HCT116 (cell line): ENCODE results near the gene MDM2. TPM values are rescaled to one million over a fixed set of nuclear protein-coding genes. Genes with fewer than 3 reads are reported as not detected.

Source experiments
- ATAC-seq: fragments of 200-7000 bp; cut with Tn5 transposase; 2 replicates; pipeline ENCODE4 v1.9.1; 2020; ENCODE audit warnings: mild to moderate bottlenecking, moderate library complexity
- BruUV-seq: library from RNA; stranded (reverse); fragments of 400-500 nt; replicated peaks from 2 replicates; lab custom pipeline; 2021; lab: Mats Ljungman, UMichigan
- CTCF ChIA-PET: fragments of 300-600 bp; sonication (Branson Sonifier 250); formaldehyde crosslinking; loops from one replicate; lab custom pipeline; 2021; ENCODE audit warnings: antibody characterized with exemption; lab: Charles Lee
- POLR2A ChIA-PET: fragments of 300-600, 350-600 bp; sonication (Branson Sonifier 250); formaldehyde crosslinking; loops from one replicate; lab custom pipeline; 2021; ENCODE audit warnings: antibody characterized with exemption; lab: Charles Lee
- RAD21 ChIA-PET, 2 experiments: fragments of 300-600 bp; sonication (Branson Sonifier 250); formaldehyde crosslinking; loops; one replicate each; lab custom pipeline; 2023; ENCODE audit warnings: low total read pairs in 2 of 2; ENCODE audit not compliant: uncharacterized antibody in 2 of 2, unreplicated experiment in 2 of 2, low non-redundant PET in 1 of 2; lab: Charles Lee
- DNase-seq: peaks from one replicate; pipeline ENCODE4 v3.0.0-alpha.2; 2010; ENCODE audit warnings: low read depth, low spot score
- H2AFZ ChIP-seq: fragments of 200-600 bp; shearing (Covaris generic), sonication (generic); 2 replicates; pipeline ENCODE4 v1.6.1; 2017; ENCODE audit warnings: low read depth, mixed run types, mixed read lengths, antibody characterized with exemption, low read length; ENCODE audit not compliant: poor library complexity, severe bottlenecking
- H3K27ac ChIP-seq: 2 replicates; pipeline ENCODE4 v1.5.1; 2012; ENCODE audit warnings: low read depth, low read length
- H3K27me3 ChIP-seq: fragments of 200-600 bp; sonication (generic); 2 replicates; pipeline ENCODE4 v1.6.1; 2016; ENCODE audit warnings: mixed run types, low read length, mixed read lengths; ENCODE audit not compliant: insufficient read depth
- H3K36me3 ChIP-seq, 2 experiments: fragments of 200-500 bp in 1 of 2; fragments of 200-600 bp in 1 of 2; sonication (Bioruptor generic) in 1 of 2; sonication (generic) in 1 of 2; 2 replicates each; pipeline versions ENCODE4 v1.5.1 to v1.6.1; 2014 to 2016; ENCODE audit warnings: low read length in 2 of 2, inconsistent platforms in 1 of 2, mixed read lengths in 1 of 2, mixed run types in 1 of 2; ENCODE audit not compliant: insufficient read depth in 2 of 2, control insufficient read depth in 1 of 2
- H3K4me1 ChIP-seq, 2 experiments: fragments of 200-600 bp in 1 of 2; sonication (generic) in 1 of 2; 2 replicates each; pipeline versions ENCODE4 v1.5.1 to v1.6.1; 2012 to 2017; ENCODE audit warnings: low read length in 2 of 2, inconsistent platforms in 1 of 2, mild to moderate bottlenecking in 1 of 2, mixed read lengths in 1 of 2, mixed run types in 1 of 2, moderate library complexity in 1 of 2; ENCODE audit not compliant: insufficient read depth in 2 of 2, control insufficient read depth in 1 of 2
- H3K4me2 ChIP-seq: fragments of 200-600 bp; sonication (generic); 2 replicates; pipeline ENCODE4 v1.6.1; 2017; ENCODE audit warnings: mixed run types, low read length, mixed read lengths
- H3K4me3 ChIP-seq, 2 experiments: fragments of 200-600 bp in 1 of 2; sonication (generic) in 1 of 2; replicated peaks in 1 of 2; 2 replicates each; pipeline ENCODE4 v1.5.1; 2011 to 2016; ENCODE audit warnings: low read length in 2 of 2, control low read depth in 1 of 2, low read depth in 1 of 2, mild to moderate bottlenecking in 1 of 2, mixed read lengths in 1 of 2, mixed run types in 1 of 2
- H3K79me2 ChIP-seq: fragments of 200-600 bp; sonication (generic); 2 replicates; pipeline ENCODE4 v1.6.1; 2017; ENCODE audit warnings: mild to moderate bottlenecking, mixed run types, low read length, moderate library complexity, mixed read lengths; ENCODE audit not compliant: insufficient read depth
- H3K9ac ChIP-seq: fragments of 200-600 bp; sonication (generic); 2 replicates; pipeline ENCODE4 v1.6.1; 2016; ENCODE audit warnings: low read length, mixed read lengths
- H3K9me2 ChIP-seq: fragments of 200-600 bp; sonication (generic), shearing (Covaris generic); 2 replicates; pipeline ENCODE4 v1.6.1; 2017; ENCODE audit warnings: mixed run types, mild to moderate bottlenecking, moderate library complexity; ENCODE audit not compliant: insufficient read depth
- H3K9me3 ChIP-seq, 2 experiments: fragments of 200-500 bp in 1 of 2; fragments of 200-600 bp in 1 of 2; sonication (Bioruptor generic) in 1 of 2; sonication (generic) in 1 of 2; 2 replicates each; pipeline ENCODE4 v1.6.1; 2014 to 2017; ENCODE audit warnings: low read length in 2 of 2, mixed read lengths in 2 of 2, inconsistent platforms in 1 of 2, low read depth in 1 of 2, mild to moderate bottlenecking in 1 of 2, mixed run types in 1 of 2, moderate library complexity in 1 of 2; ENCODE audit not compliant: control insufficient read depth in 1 of 2, insufficient read depth in 1 of 2
- H4K20me1 ChIP-seq: fragments of 200-600 bp; sonication (generic), shearing (Covaris generic); 2 replicates; pipeline ENCODE4 v1.6.1; 2017; ENCODE audit warnings: mixed run types, mild to moderate bottlenecking, moderate library complexity; ENCODE audit not compliant: insufficient read depth
- CBX3 ChIP-seq: IDR thresholded peaks from 2 replicates; pipeline ENCODE4 v1.6.1; 2012; ENCODE audit warnings: low read depth
- CEBPB ChIP-seq: IDR thresholded peaks from 2 replicates; pipeline ENCODE4 v1.6.1; 2012; ENCODE audit warnings: low read depth
- ELF1 ChIP-seq: IDR thresholded peaks from 2 replicates; pipeline ENCODE4 v1.6.1; 2012; ENCODE audit warnings: low read depth, borderline replicate concordance
- EZH2 ChIP-seq: fragments of 200-600 bp; sonication (generic); IDR thresholded peaks from 2 replicates; pipeline ENCODE4 v1.6.1; 2017; ENCODE audit warnings: antibody characterized with exemption, mixed run types
- EZH2phosphoT487 ChIP-seq: fragments of 200-600 bp; IDR thresholded peaks from 2 replicates; pipeline ENCODE4 v1.6.1; 2018; ENCODE audit warnings: antibody characterized with exemption, borderline replicate concordance
- FOSL1 ChIP-seq: IDR thresholded peaks from 2 replicates; pipeline ENCODE4 v1.6.1; 2012; ENCODE audit warnings: low read depth
- RAD21 ChIP-seq: IDR thresholded peaks from 2 replicates; pipeline ENCODE4 v1.6.1; 2012; ENCODE audit warnings: low read depth, mild to moderate bottlenecking
- SP1 ChIP-seq: IDR thresholded peaks from 2 replicates; pipeline ENCODE4 v1.6.1; 2012; ENCODE audit warnings: low read depth
- TCF7L2 ChIP-seq: IDR thresholded peaks from 2 replicates; pipeline ENCODE4 v1.7.0; 2011; ENCODE audit warnings: borderline replicate concordance, inconsistent platforms; ENCODE audit not compliant: insufficient read depth, insufficient read length; ENCODE audit errors: extremely low read depth
- ZFX ChIP-seq: fragments of 450-650 bp; IDR thresholded peaks from 2 replicates; pipeline ENCODE4 v1.6.1; 2017
- intact Hi-C: fragments of 100-400 bp; cut with micrococcal nuclease; formaldehyde crosslinking; loops from 2 replicates; pipeline ENCODE4 v1.10.0; 2022
- total RNA-seq: library from RNA; stranded (reverse); gene quantifications from one replicate; pipeline ENCODE4 v1.2.1, GENCODE V29; 2021; ENCODE audit not compliant: unreplicated experiment
- TF ChIP-seq, protein P1 (sequence below): IDR thresholded peaks from 2 replicates; pipeline ENCODE4 v1.6.1; 2011; ENCODE audit warnings: mild to moderate bottlenecking, low read length, moderate library complexity; ENCODE audit not compliant: insufficient replicate concordance; ENCODE audit errors: extremely low read depth

The MDM2 gene
- total RNA-seq, 1 experiment from 2014 or later = 170 TPM

DNA sequence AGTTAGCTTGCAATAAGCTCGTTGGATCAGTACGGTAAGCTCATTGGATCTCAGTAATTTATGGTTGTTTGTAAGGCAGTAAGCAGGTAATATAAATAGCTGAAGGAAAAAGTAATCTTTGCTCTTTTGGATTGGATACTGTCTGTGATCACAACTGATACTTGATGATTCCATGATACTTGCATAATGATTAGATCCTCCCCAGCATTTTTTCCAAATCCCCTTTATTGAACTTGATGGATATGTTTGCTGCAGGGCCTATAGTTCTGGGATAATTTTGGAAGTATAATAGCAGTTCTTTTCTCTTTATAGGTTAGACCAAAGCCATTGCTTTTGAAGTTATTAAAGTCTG lies 5.2 kb downstream of the MDM2 start:
- no peak overlapping the region for H3K4me3 ChIP-seq
- intact Hi-C loops = no loop called here
- CTCF ChIA-PET = interaction anchor here (1.3 to 1.5 kb wide), 2 partner anchors 9 to 17 kb away, joined by 4 to 8 read pairs; no protein-coding TSS in a partner anchor

DNA sequence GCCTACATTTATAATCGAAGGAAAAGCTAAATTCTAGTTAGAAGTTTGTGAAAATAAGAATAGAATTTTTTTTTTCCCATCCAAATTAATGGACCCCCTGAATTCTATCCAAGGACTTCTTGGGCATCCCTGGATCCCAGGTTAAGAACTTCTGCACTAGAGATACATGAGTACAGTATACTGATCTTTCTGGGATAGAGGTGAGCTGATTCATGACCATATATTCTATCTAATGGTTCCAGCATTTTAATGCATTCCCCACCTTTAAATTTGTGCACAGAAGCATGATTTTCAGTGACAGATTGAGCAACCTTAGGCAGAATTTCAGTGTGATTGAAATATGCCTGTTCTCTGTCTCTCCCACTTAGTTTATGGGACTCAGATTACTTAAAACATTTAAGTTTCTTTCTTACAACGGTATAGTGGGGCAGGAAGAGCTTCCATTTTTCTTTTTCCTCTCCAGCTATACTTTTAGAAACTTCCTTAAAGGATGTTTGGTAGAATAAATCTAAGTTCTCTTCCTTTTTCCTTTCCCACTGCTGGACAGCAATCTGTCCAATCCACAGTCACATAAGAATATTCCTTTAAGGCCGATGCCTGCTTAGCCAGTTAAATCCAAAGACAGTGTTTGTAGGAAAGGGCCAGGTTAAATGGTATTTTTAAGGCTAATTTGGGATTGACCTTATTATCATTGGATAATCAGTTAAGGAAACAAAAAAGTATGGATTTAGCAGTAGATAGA lies 6.7 kb downstream of the MDM2 start:
- ATAC-seq (no peak), DNase-seq (no peak)
- Histone ChIP-seq H3K27me3 (no peaks in the 10 kb centered on the region), H3K9ac (no peak overlapping the region), H3K36me3 (peaks cover 25 to 60% of the 10 kb centered on the region in 2 experiments; a peak in 3 of 4 replicates), H2AFZ (no peak overlapping the region), H4K20me1 (peaks cover 4% of the 10 kb centered on the region; the same call in 1 of the 2 replicates), H3K4me1 (0 out of 4 replicates have a peak, but pooled peaks cover 0 to 2% of the 10 kb centered on the region in 2 experiments), H3K4me3 (no peak overlapping the region), H3K9me2 (no peaks in the 10 kb centered on the region), H3K9me3 (no peaks in the 10 kb centered on the region), H3K4me2 (no peak overlapping the region), H3K79me2 (peaks cover 97% of the 10 kb centered on the region), H3K27ac (no peak overlapping the region)
- CTCF ChIA-PET = no interaction called here
- RAD21 ChIA-PET = no interaction called here
- POLR2A ChIA-PET = no interaction called here
- no TSS peak for BruUV-seq
- no peak for TF ChIP-seq CEBPB
- no peak for TF ChIP-seq ZFX
- TF ChIP-seq CBX3 = no peak
- no peak for TF ChIP-seq FOSL1
- TF ChIP-seq TCF7L2 = no peak
- TF ChIP-seq RAD21 = no peak
- TF ChIP-seq EZH2phosphoT487 = no peak
- TF ChIP-seq, protein P1, sequence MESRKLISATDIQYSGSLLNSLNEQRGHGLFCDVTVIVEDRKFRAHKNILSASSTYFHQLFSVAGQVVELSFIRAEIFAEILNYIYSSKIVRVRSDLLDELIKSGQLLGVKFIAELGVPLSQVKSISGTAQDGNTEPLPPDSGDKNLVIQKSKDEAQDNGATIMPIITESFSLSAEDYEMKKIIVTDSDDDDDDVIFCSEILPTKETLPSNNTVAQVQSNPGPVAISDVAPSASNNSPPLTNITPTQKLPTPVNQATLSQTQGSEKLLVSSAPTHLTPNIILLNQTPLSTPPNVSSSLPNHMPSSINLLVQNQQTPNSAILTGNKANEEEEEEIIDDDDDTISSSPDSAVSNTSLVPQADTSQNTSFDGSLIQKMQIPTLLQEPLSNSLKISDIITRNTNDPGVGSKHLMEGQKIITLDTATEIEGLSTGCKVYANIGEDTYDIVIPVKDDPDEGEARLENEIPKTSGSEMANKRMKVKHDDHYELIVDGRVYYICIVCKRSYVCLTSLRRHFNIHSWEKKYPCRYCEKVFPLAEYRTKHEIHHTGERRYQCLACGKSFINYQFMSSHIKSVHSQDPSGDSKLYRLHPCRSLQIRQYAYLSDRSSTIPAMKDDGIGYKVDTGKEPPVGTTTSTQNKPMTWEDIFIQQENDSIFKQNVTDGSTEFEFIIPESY = no peak
- intact Hi-C loops = no loop called here

More for the DNA sequence above, 5.2 kb downstream of the MDM2 start:
- Histone ChIP-seq H3K27ac (no peak overlapping the region), H3K9ac (no peak overlapping the region), H3K36me3 (peaks cover 24 to 46% of the 10 kb centered on the region in 2 experiments; a peak in 3 of 4 replicates), H3K27me3 (no peaks in the 10 kb centered on the region), H3K9me2 (no peaks in the 10 kb centered on the region), H3K4me1 (peaks cover 0 to 11% of the 10 kb centered on the region in 2 experiments; a peak in 1 of 4 replicates), H3K4me2 (no peak overlapping the region), H3K79me2 (peaks cover 97% of the 10 kb centered on the region), H3K9me3 (no peaks in the 10 kb centered on the region), H2AFZ (no peak overlapping the region), H4K20me1 (peaks cover 4% of the 10 kb centered on the region; the same call in 1 of the 2 replicates)
- TF ChIP-seq TCF7L2 (no peak), SP1 (no peak), ELF1 (no peak), EZH2 (no peak)
- TF ChIP-seq, protein P1 = no peak
- ATAC-seq (no peak), DNase-seq (no peak)
- BruUV-seq = no TSS peak
- RAD21 ChIA-PET = no interaction called here
- POLR2A ChIA-PET = no interaction called here
